SK-N-SH treated with all-trans-retinoic acid at 6 μM for 48 hours (cell line): ENCODE measurements around the gene C19orf53.

Source experiments
- ARNTL ChIP-seq: fragments of 450-650 bp; formaldehyde crosslinking; IDR thresholded peaks from 2 replicates; pipeline ENCODE4 v1.5.0; 2020; ENCODE audit warnings: low read depth, mild to moderate bottlenecking, moderate library complexity, borderline replicate concordance
- CREB5 ChIP-seq: fragments of 250-450 bp; sonication (Bioruptor Pico); IDR thresholded peaks from 2 replicates; pipeline ENCODE4 v1.5.1; 2020; ENCODE audit warnings: low read depth, mild to moderate bottlenecking, moderate library complexity
- GLIS3 ChIP-seq: fragments of 250-450 bp; sonication (Bioruptor Pico); IDR thresholded peaks from 2 replicates; pipeline ENCODE4 v1.5.0; 2020; ENCODE audit warnings: mild to moderate bottlenecking, moderate library complexity
- ZNF565 ChIP-seq: fragments of 450-650 bp; formaldehyde crosslinking; conservative IDR thresholded peaks from 2 replicates; pipeline ENCODE4 v1.5.0; 2020; ENCODE audit warnings: low read depth, mild to moderate bottlenecking, moderate library complexity

- TF ChIP-seq ARNTL (CRISPR knock-in tag): no peak
- no peak for TF ChIP-seq ZNF565 (CRISPR knock-in tag)
- TF ChIP-seq CREB5: no peak
- TF ChIP-seq GLIS3: no peak
Observed at GRCh38 chr19:13732337-13732736, 41.9 kb upstream of the C19orf53 start.
